ENCODE results near the gene BRAT1.

The BRAT1 gene

DNA sequence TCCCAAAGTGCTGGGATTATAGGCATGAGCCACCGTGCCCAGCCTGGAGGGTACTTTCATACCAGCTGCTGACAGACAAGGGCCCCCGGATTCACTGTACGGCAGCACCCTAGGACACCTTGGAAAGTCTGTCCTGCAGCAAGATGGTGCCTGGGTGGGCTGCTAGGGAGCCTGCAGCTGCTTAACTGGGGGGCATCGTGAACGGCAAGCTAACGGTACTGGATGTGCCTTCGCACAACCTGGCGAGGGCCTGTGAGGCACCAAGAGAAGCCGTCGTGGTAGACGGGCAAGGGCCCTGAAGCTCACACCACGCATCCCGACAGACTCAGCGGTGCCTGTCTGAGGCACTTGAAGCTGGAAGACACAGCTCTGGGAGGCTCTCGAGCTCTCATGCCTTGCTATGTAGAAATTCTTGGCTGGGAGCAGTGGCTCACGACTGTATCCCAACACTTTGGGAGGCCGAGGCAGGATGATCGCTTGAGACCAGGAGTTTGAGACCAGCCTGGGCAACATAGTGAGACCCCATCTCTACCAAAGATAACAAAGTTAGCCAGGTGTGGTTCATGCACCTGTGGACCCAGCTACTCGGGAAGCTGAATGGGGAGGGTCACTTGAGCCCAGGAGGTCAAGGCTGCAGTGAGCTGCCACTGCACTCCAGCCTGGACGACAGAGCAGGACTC lies 9.4 kb downstream of the BRAT1 start:
- no peak overlapping the region for H3K4me3 ChIP-seq (ENCODE audit: low read length)
- TF ChIP-seq, protein P1, sequence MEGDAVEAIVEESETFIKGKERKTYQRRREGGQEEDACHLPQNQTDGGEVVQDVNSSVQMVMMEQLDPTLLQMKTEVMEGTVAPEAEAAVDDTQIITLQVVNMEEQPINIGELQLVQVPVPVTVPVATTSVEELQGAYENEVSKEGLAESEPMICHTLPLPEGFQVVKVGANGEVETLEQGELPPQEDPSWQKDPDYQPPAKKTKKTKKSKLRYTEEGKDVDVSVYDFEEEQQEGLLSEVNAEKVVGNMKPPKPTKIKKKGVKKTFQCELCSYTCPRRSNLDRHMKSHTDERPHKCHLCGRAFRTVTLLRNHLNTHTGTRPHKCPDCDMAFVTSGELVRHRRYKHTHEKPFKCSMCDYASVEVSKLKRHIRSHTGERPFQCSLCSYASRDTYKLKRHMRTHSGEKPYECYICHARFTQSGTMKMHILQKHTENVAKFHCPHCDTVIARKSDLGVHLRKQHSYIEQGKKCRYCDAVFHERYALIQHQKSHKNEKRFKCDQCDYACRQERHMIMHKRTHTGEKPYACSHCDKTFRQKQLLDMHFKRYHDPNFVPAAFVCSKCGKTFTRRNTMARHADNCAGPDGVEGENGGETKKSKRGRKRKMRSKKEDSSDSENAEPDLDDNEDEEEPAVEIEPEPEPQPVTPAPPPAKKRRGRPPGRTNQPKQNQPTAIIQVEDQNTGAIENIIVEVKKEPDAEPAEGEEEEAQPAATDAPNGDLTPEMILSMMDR (conservative IDR thresholded peaks at IDR 0.05; ENCODE audit: low read depth, low read length), result no peak
- no peak for DNase-seq (ENCODE audit: low read depth)

- H3K4me3 ChIP-seq (ENCODE audit: low read length), result no peak overlapping the region
- TF ChIP-seq, protein P1 (conservative IDR thresholded peaks at IDR 0.05; ENCODE audit: low read depth, low read length), result no peak
- DNase-seq (ENCODE audit: low read depth), result no peak
These were observed 10.7 kb downstream of the BRAT1 start for GRCh38 chr7:2544541-2545188.

- no peak for DNase-seq (ENCODE audit: low read depth)
- H3K4me3 ChIP-seq (ENCODE audit: low read length), result no peak overlapping the region
- TF ChIP-seq, protein P1 (conservative IDR thresholded peaks at IDR 0.05; ENCODE audit: low read depth, low read length), result no peak
These were observed 12.1 kb downstream of the BRAT1 start for GRCh38 chr7:2542916-2543871.

DNA sequence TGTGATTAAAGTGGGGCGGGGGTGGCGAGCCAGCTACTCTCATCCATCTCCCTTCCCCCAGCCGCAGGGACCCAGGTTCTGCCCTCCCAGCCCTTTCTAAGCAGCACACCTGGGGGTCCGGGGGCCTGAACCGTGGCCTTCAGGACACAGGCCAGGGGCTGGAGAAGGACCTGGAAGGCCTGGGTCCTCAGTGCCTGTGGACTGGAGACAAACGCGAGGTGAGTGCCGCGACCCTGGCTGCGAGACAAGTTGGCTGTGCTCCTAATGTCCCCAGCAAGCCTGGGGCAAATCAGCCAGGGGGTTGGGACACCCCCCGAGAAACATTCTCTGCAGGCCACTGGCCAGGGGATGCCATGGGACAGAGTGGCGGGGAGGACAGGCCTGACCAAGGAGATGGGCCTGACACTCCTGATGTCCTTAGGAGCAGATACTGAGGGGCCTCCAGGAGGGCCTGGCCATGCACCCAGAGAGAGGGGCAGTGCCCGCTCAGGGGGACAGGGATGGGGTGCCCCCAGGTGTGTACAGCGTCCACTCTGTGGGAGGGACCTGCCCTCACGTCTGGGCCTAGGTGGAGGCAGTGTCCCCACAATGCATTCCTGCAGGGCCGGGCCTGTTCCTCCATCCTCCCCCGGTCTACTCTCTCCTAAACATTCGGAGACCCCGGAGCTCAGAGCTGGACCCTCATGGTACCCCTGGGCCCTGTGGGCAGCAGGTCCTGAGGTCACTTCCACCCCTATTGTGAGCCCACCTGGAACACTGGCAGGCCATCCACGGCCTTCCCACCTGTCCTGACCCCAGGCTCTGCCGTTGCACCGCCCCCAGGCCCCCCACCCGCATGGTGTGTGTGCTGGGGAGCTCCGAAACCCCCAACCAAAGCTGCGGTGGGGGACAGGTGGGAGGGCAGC lies 13.1 kb downstream of the BRAT1 start:
- H3K4me3 ChIP-seq (ENCODE audit: low read length), result no peak overlapping the region
- no peak for DNase-seq (ENCODE audit: low read depth)
- TF ChIP-seq, protein P1 (conservative IDR thresholded peaks at IDR 0.05; ENCODE audit: low read depth, low read length), result no peak

GRCh38 chr7:2541291-2542010 lies 13.9 kb downstream of the BRAT1 start:
- DNase-seq (ENCODE audit: low read depth), result no peak
- TF ChIP-seq, protein P1 (conservative IDR thresholded peaks at IDR 0.05; ENCODE audit: low read depth, low read length), result no peak
- no peak overlapping the region for H3K4me3 ChIP-seq (ENCODE audit: low read length)

GRCh38 chr7:2540641-2541051 lies 14.7 kb downstream of the BRAT1 start:
- H3K4me3 ChIP-seq (ENCODE audit: low read length), result no peak overlapping the region
- DNase-seq (ENCODE audit: low read depth), result no peak
- TF ChIP-seq, protein P1 (conservative IDR thresholded peaks at IDR 0.05; ENCODE audit: low read depth, low read length), result no peak
